ENCODE measurements around the gene RNF182. TPM values are rescaled to one million over a fixed set of nuclear protein-coding genes. Genes with fewer than 3 reads are reported as not detected.

Gene RNF182
- total and polyA plus RNA-seq, 8 donors, result 2.5 to 6.9 (median 5.4) TPM

GRCh38 chr6:13910443-13910842 lies 14.3 kb upstream of the RNF182 start:
- Histone ChIP-seq H3K27me3 (peaks cover 0 to 21% of the 10 kb centered on the region in 2 donors), H3K9me3 (no peaks in the 10 kb centered on the region), H3K4me3 (no peak overlapping the region), H3K27ac (no peak overlapping the region), H3K4me1 (no peaks in the 10 kb centered on the region), H3K36me3 (no peaks in the 10 kb centered on the region)
- no peak for TF ChIP-seq CTCF (IDR thresholded peaks at IDR 0.05)
- ATAC-seq (no peak), DNase-seq (no peak)
- intact Hi-C loops (cut with DNase I), result loop anchor here in 1 of 2 donors (10.0 kb wide), 2 partner anchors 134 to 234 kb away; no protein-coding TSS in a partner anchor

- no peaks in the 10 kb centered on the region for H3K36me3 ChIP-seq
- no peak for TF ChIP-seq CTCF (IDR thresholded peaks at IDR 0.05)
- intact Hi-C loops (cut with DNase I), result loop anchor here in 1 of 2 donors (10.0 kb wide), 2 partner anchors 133 to 233 kb away; no protein-coding TSS in a partner anchor
- no peak for ATAC-seq
- DNase-seq, result no peak
- no peak overlapping the region for H3K27ac ChIP-seq
- H3K4me1 ChIP-seq, result no peaks in the 10 kb centered on the region
- H3K27me3 ChIP-seq, result peaks cover 0 to 16% of the 10 kb centered on the region in 2 donors
- no peak overlapping the region for H3K4me3 ChIP-seq
- H3K9me3 ChIP-seq, result no peaks in the 10 kb centered on the region
Measured at GRCh38 chr6:13911337-13911736, 13.4 kb upstream of the RNF182 start.

- DNase-seq (no peak), ATAC-seq (no peak)
- Histone ChIP-seq H3K27ac (no peak overlapping the region), H3K9me3 (no peaks in the 10 kb centered on the region), H3K4me1 (no peaks in the 10 kb centered on the region), H3K36me3 (no peaks in the 10 kb centered on the region), H3K27me3 (peaks cover 0 to 14% of the 10 kb centered on the region in 2 donors), H3K4me3 (no peak overlapping the region)
- no peak for TF ChIP-seq CTCF (IDR thresholded peaks at IDR 0.05)
- intact Hi-C loops (cut with DNase I), result loop anchor here in 1 of 2 donors (10.0 kb wide), 2 partner anchors 131 to 231 kb away; no protein-coding TSS in a partner anchor
Measured at GRCh38 chr6:13913226-13914001, 11.3 kb upstream of the RNF182 start.

- H3K9me3 ChIP-seq, result no peaks in the 10 kb centered on the region
- ATAC-seq, result no peak
Measured at GRCh38 chr6:13914351-13914750, 10.4 kb upstream of the RNF182 start.

More at GRCh38 chr6:13914351-13914750, 10.4 kb upstream of the RNF182 start:
- intact Hi-C loops (cut with DNase I), result loop anchor here in 1 of 2 donors (10.0 kb wide), 2 partner anchors 130 to 230 kb away; no protein-coding TSS in a partner anchor
- no peak for TF ChIP-seq CTCF (IDR thresholded peaks at IDR 0.05)
- DNase-seq, result no peak
- no peak overlapping the region for H3K4me3 ChIP-seq
- no peak overlapping the region for H3K27ac ChIP-seq
- no peaks in the 10 kb centered on the region for H3K4me1 ChIP-seq
- H3K27me3 ChIP-seq, result peaks cover 0 to 14% of the 10 kb centered on the region in 2 donors
- H3K36me3 ChIP-seq, result no peaks in the 10 kb centered on the region
